GM12864 (cell line): ENCODE data around the gene SPRYD7.

Experiments
- DNase-seq: peaks from one replicate; pipeline ENCODE4 v3.0.0-alpha.2; 2011; ENCODE audit warnings: low read depth
- H3K4me3 ChIP-seq: 2 replicates; pipeline ENCODE4 v1.5.1; 2011; ENCODE audit warnings: mild to moderate bottlenecking, low read depth, low read length, control low read depth
- TF ChIP-seq, protein P1 (sequence below): IDR thresholded peaks from 2 replicates; pipeline ENCODE4 v1.5.1; 2011; ENCODE audit warnings: low read depth, mild to moderate bottlenecking, moderate library complexity, low read length, control low read depth, inconsistent platforms; ENCODE audit errors: missing control alignments

Gene SPRYD7

DNA sequence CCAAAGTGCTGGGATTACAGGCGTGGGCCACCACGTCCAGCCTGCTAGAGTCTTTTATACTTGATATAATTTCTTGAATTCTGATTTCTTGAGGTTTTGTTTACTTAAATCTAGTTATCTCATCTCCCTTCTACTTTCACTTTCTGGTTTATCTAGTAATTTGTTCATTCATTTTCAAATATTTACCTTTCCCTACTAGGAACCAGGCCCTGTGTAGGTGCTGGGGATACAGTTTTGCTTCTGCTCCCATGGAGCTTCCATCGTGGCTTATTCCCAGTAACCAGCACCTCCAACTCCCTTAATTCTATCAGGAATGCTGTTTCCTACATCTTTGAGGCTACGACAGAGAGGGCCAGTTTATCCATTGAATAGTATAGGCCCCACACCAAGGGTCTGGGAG, 36.6 kb upstream of the SPRYD7 start:
- DNase-seq: no peak
- H3K4me3 ChIP-seq: no peak overlapping the region
- TF ChIP-seq, protein P1, sequence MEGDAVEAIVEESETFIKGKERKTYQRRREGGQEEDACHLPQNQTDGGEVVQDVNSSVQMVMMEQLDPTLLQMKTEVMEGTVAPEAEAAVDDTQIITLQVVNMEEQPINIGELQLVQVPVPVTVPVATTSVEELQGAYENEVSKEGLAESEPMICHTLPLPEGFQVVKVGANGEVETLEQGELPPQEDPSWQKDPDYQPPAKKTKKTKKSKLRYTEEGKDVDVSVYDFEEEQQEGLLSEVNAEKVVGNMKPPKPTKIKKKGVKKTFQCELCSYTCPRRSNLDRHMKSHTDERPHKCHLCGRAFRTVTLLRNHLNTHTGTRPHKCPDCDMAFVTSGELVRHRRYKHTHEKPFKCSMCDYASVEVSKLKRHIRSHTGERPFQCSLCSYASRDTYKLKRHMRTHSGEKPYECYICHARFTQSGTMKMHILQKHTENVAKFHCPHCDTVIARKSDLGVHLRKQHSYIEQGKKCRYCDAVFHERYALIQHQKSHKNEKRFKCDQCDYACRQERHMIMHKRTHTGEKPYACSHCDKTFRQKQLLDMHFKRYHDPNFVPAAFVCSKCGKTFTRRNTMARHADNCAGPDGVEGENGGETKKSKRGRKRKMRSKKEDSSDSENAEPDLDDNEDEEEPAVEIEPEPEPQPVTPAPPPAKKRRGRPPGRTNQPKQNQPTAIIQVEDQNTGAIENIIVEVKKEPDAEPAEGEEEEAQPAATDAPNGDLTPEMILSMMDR: no peak

DNA sequence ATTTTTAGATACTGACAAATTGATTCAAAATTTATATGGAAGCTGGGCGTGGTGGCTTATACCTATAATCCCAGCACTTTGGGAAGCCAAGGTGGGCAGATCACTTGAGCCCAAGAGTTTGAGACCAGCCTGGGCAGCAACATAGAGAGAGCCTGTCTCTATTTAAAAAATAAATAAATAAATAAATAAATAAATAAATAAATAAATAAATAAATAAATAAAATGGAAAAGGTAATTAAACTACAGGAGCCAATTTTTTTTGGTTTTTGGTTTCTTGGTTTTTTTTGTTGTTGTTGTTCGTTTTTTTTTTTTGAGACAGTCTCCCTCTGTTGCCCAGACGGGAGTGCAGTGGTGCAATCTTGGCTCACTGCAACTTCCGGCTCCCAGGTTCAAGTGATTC, 31.3 kb upstream of the SPRYD7 start:
- no peak overlapping the region for H3K4me3 ChIP-seq
- DNase-seq: no peak
- TF ChIP-seq, protein P1: no peak

DNA sequence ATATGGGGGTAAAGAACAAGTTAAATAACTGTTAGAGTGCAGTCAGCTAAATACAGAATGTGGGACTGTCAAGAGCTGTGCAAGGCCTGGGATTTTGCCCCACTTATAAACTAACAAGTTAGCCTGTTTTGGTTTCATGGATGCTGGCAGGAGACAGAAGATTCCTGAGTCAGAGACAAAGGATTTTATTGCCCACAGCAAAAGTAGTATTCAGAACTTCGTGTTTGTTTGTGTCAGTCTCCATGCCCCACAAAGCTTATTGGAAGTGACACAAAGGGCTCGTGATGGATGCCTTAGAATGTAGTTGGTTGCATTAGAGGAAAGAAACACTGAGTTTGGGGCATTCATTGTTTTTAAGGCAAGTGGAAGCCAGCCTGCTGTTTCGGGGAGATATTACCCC, 22.2 kb upstream of the SPRYD7 start:
- no peak overlapping the region for H3K4me3 ChIP-seq
- no peak for DNase-seq
- TF ChIP-seq, protein P1: no peak

DNA sequence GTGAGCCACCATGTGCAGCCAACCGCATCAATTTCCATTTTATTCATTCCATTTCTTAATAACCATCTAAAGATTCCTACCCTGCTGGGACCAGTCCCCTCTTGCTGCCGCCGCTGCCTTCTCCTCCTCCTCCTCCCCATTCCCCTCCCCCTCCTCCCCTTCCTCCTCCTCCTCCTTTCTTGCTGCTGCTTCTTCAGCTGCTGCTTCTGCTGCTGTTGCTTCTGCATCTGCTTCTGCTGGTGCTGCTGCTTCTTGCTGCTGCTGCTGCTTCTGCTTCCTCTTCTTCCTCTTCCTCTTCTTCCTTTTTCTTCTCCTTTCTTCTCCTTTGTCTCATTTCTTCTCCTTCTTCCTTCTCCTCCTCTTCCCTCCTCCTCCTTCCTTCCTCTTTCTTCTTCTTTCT, 20.0 kb upstream of the SPRYD7 start:
- no peak for DNase-seq
- TF ChIP-seq, protein P1: no peak

DNA sequence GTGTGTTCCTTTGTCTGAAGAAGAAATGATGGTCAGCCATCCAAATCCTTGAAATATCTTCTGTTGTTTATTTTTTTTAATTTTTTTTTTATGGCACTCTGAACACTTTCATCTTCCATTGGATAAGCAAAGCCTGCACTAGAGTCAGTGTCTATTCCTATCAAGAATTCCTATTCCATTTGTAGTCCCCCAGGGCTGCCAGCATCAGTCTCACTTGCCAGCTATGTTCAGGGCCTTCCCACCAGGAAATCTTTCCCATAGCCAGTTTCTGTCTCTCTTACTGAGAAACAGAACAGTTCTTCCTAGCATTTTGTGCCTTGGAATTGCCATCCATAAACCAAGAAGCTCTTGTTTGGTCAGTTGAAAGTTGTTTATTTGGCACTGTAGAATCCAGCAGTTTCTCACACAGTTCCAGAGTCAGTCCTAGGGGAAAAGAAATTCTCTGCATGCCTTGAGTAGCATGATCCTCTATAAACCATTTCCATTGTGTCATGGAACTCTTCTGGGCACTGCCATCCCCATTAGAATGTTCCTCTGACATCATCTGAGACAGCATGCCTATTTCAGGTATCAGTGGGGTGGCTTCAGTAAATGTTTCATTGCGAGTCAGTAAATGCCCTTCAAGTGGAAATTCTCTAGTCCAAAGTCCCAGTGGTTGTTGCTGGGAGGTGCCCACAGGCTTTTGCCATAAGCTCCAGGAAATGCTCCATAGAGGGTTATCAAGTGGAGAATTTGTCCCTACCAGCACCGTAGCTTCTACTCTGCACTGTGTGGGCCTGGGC, 18.7 kb upstream of the SPRYD7 start:
- H3K4me3 ChIP-seq: no peak overlapping the region
- TF ChIP-seq, protein P1: no peak
- DNase-seq: no peak

More for the DNA sequence above, 20.0 kb upstream of the SPRYD7 start:
- no peak overlapping the region for H3K4me3 ChIP-seq

DNA sequence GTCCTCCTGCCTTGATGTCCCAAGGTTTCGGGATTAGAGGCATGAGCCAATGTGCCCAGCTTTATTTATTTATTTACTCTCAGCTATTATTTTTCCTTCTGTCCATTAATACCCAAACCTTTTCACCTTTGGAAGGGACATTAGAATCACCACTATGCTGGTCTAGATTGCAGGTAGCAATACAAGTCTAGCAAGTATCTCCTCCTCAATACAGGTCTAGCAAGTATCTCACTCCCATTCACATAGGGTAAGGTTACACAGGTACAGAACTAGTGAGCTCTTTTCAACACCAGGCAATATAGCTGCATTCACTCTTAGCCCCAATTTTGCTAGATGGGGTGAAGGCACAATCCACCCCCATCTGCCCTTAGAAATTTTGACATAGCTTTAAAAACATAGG, 17.4 kb upstream of the SPRYD7 start:
- H3K4me3 ChIP-seq: no peak overlapping the region
- TF ChIP-seq, protein P1: no peak
- DNase-seq: no peak
